ENCODE data around the gene CCDC184.

GRCh38 chr12:48221645-48222044, 38.2 kb downstream of the CCDC184 start:
- TF ChIP-seq CTCF (IDR thresholded peaks at IDR 0.05) (no peak), EP300 (IDR thresholded peaks at IDR 0.05) (no peak), POLR2AphosphoS5 (IDR thresholded peaks at IDR 0.05) (no peak)
